Spleen (tissue), 13 donors: Measurements from ENCODE around the gene IKZF4. TPM values are rescaled to one million over a fixed set of nuclear protein-coding genes. Genes with fewer than 3 reads are reported as not detected.

Experiments
- DNase-seq: peaks from one replicate; pipeline ENCODE4 v3.0.0-alpha.2; 2020
- H3K27ac ChIP-seq, 8 donors: fragments of 200-600 bp; sonication (generic) in 7 of 8; 1 replicate in 4 of 8; 2 replicates in 4 of 8; pipeline versions ENCODE4 v1.5.0 to v1.8.0; 2016 to 2021; ENCODE audit warnings: inconsistent platforms in 4 of 8, mild to moderate bottlenecking in 4 of 8, moderate library complexity in 1 of 8
- H3K27me3 ChIP-seq, 7 donors: fragments of 200-600 bp; sonication (generic) in 6 of 7; replicated peaks in 1 of 7; 1 replicate in 4 of 7; 2 replicates in 3 of 7; pipeline versions ENCODE4 v1.5.0 to v1.8.0; 2016 to 2021; ENCODE audit warnings: inconsistent platforms in 3 of 7, mild to moderate bottlenecking in 1 of 7
- H3K36me3 ChIP-seq, 6 donors: fragments of 200-600 bp; sonication (generic) in 5 of 6; 1 replicate in 4 of 6; 2 replicates in 2 of 6; pipeline versions ENCODE4 v1.5.0 to v1.8.0; 2016 to 2021; ENCODE audit warnings: inconsistent platforms in 2 of 6
- H3K4me1 ChIP-seq, 6 donors: fragments of 200-600 bp; sonication (generic) in 5 of 6; 1 replicate in 3 of 6; 2 replicates in 3 of 6; pipeline versions ENCODE4 v1.5.0 to v1.8.0; 2016 to 2021; ENCODE audit warnings: inconsistent platforms in 3 of 6
- H3K4me3 ChIP-seq, 8 donors: fragments of 200-600 bp; sonication (generic) in 7 of 8; 1 replicate in 4 of 8; 2 replicates in 4 of 8; pipeline versions ENCODE4 v1.5.0 to v1.8.0; 2016 to 2021; ENCODE audit warnings: inconsistent platforms in 4 of 8, mild to moderate bottlenecking in 4 of 8, moderate library complexity in 2 of 8
- H3K9me3 ChIP-seq, 8 donors: fragments of 200-600 bp; sonication (generic) in 7 of 8; 1 replicate in 4 of 8; 2 replicates in 4 of 8; pipeline versions ENCODE4 v1.5.0 to v1.8.0; 2016 to 2021; ENCODE audit warnings: inconsistent platforms in 4 of 8
- POLR2A ChIP-seq, 3 donors: fragments of 450-650 bp; IDR thresholded peaks; one replicate each; pipeline ENCODE4 v1.5.1; 2017; ENCODE audit warnings: antibody characterized with exemption in 3 of 3, mild to moderate bottlenecking in 1 of 3
- POLR2AphosphoS5 ChIP-seq, 3 donors: sonication (generic); formaldehyde crosslinking; IDR thresholded peaks; one replicate each; pipeline ENCODE4 v1.5.1; 2017; ENCODE audit warnings: antibody characterized with exemption in 3 of 3
- WGBS, 5 donors: extraction: QIAGEN DNeasy Blood & Tissue Kit in 3 of 5; methylation state at CpG; one replicate each; pipeline versions ENCODE4 v1.1.5 to v1.1.7; 2013 to 2018; 5-methylcytosine and 5-hydroxymethylcytosine counted together
- intact Hi-C: fragments of 100-400 bp; cut with DNase I; formaldehyde crosslinking; loops from one replicate; pipeline ENCODE4 v1.15.0; 2023; ENCODE audit warnings: low total_unique reads
- long read RNA-seq, 2 donors: transcript quantifications; one replicate each; lab custom pipeline, GENCODE V29; 2026
- polyA plus RNA-seq, 3 donors: library from polyadenylated mRNA; stranded (reverse); fragments of 200-250 nt; gene quantifications; one replicate each; pipeline ENCODE4 v1.2.1, GENCODE V29; 2013
- total RNA-seq, 7 donors: library from RNA; depleted of rRNA in 3 of 7; stranded (reverse); fragments of >200 nt in 3 of 7; fragmentation: NEBNext Ultra II Directional in 4 of 7; extraction: Animal tissue kit (Norgen Biotek cat#: 25700) in 4 of 7; gene quantifications; one replicate each; pipeline versions ENCODE4 v1.1.0 to v1.2.1, GENCODE V29; 2016 to 2021
- TF ChIP-seq, protein P1 (sequence below), 11 experiments: fragments of 200-600 bp in 7 of 11; fragments of 450-650 bp in 4 of 11; sonication (generic) in 4 of 11; IDR thresholded peaks in 8 of 11; conservative IDR thresholded peaks in 3 of 11; 1 replicate in 7 of 11; 2 replicates in 4 of 11; pipeline versions ENCODE4 v1.4.0 to v1.8.0; 2016 to 2021; ENCODE audit warnings: antibody characterized with exemption in 11 of 11, inconsistent platforms in 4 of 11, mild to moderate bottlenecking in 1 of 11
- donor health status: healthy with polysubstance abuse.
- donor health status: DM: no; HTN: no; CAD: no; lungs with moderate emphysema.
- donor health status: DM: no; HTN: no; CAD: no.
- donor health status: Bipolar disorder and iron deficiency.
- donor health status: healthy.
- donor health status: DM: no; HTN: no; CAD: no.
- donor health status: DM: yes; HTN: yes; CAD: no.

IKZF4 gene
- 1 to 10 TPM; 3.1 to 9.3 (median 6.2) TPM for total RNA-seq
- 1 to 10 TPM in 2 of 3 donors, under 1 TPM in 1; 0.80 to 1.6 (median 1.4) TPM for polyA plus RNA-seq
- long read RNA-seq, donor 1, full-length matches to known transcripts = 2 of 2 reads
- long read RNA-seq, donor 1, partial matches to known transcripts = 0 of 2 reads
- long read RNA-seq, donor 1, other reads (novel, unspliced or antisense) = 0 of 2 reads
- long read RNA-seq, donor 2, partial matches to known transcripts = 0 of 1 reads
- long read RNA-seq, donor 2, other reads (novel, unspliced or antisense) = 0 of 1 reads

DNA sequence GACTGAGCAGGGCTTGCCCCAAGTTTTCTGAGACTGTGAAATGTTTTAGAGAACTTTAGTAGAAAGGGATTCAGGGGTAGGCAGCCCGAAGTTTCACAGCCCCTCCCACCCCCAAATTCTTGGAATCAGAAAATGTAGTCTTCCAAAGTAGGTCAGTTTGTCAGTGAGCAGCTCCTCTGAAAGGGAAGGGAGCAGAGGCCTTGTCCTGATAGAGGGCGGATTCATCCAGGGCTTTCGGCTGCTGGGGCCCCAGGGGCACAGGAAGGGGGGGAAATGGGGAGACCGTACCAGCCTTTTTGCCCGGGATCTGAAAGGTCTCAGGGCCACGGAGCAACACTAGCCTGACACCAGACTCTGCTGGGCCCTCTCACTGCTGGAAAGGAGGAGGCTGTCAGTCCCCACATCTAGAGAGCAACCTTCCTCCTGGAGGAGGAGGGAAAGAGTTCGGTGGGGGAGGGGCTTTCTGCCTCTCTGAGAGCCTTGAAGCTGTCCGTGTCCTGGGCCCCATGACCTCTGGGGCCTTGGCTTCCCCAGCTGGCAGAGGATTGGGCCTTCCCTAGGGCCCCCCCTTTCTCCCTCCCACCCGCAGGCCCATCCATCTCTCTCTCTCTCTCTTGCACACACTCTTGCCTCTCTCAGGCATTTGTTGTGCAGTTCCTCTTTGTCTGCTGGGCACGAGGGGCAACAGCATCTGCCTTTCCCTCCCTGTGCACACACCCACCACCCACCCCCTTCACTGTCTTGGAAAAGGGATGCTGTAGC lies at the start of gene IKZF4:
Gene IKZF4 (plus strand): TSS at position 621 of the 762 bp plus-strand sequence. CDS start 451 bp downstream, outside the sequence.
- H3K4me3 ChIP-seq = peak within 1 kb of the TSS in 6 of 8 donors; percentile 23 to 61 (median 26)
- TF ChIP-seq POLR2AphosphoS5 (IDR thresholded peaks at IDR 0.05) = no peak
- H3K27me3 ChIP-seq = no peaks in the 10 kb centered on the region
- H3K9me3 ChIP-seq = no peaks in the 10 kb centered on the region
- no peak for DNase-seq
- peaks cover 0 to 20% (median 0%) of the 10 kb centered on the region in 6 donors for H3K36me3 ChIP-seq
- intact Hi-C loops = no loop called here
- WGBS, 5 donors = 17 to 29% (median 18%) methylated on average over 6 to 10 of the region's 10 CpGs
- H3K4me1 ChIP-seq = peaks cover 5 to 37% (median 21%) of the 10 kb centered on the region in 6 donors
- H3K27ac ChIP-seq = peak within 1 kb of the TSS in 7 of 8 donors; percentile 36 to 73 (median 61)

DNA sequence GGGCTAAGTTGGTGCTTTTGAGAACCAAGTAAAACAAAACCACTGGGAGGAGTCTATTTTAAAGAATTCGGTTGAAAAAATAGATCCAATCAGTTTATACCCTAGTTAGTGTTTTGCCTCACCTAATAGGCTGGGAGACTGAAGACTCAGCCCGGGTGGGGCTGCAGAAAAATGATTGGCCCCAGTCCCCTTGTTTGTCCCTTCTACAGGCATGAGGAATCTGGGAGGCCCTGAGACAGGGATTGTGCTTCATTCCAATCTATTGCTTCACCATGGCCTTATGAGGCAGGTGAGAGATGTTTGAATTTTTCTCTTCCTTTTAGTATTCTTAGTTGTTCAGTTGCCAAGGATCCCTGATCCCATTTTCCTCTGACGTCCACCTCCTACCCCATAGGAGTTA lies 48.8 kb upstream of the IKZF4 start:
- TF ChIP-seq, protein P1, sequence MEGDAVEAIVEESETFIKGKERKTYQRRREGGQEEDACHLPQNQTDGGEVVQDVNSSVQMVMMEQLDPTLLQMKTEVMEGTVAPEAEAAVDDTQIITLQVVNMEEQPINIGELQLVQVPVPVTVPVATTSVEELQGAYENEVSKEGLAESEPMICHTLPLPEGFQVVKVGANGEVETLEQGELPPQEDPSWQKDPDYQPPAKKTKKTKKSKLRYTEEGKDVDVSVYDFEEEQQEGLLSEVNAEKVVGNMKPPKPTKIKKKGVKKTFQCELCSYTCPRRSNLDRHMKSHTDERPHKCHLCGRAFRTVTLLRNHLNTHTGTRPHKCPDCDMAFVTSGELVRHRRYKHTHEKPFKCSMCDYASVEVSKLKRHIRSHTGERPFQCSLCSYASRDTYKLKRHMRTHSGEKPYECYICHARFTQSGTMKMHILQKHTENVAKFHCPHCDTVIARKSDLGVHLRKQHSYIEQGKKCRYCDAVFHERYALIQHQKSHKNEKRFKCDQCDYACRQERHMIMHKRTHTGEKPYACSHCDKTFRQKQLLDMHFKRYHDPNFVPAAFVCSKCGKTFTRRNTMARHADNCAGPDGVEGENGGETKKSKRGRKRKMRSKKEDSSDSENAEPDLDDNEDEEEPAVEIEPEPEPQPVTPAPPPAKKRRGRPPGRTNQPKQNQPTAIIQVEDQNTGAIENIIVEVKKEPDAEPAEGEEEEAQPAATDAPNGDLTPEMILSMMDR (IDR thresholded peaks at IDR 0.05 in 8 of 11, conservative IDR thresholded peaks at IDR 0.05 in 3 of 11) = no peak
- TF ChIP-seq POLR2AphosphoS5 (IDR thresholded peaks at IDR 0.05) (no peak), POLR2A (IDR thresholded peaks at IDR 0.05) (no peak)
- no peaks in the 10 kb centered on the region for H3K9me3 ChIP-seq
- WGBS, 5 donors = 70 to 82% (median 78%) methylated on average over 3 of the region's 3 CpGs
- intact Hi-C loops = no loop called here
- no peak for DNase-seq
- peaks cover 29 to 67% (median 53%) of the 10 kb centered on the region in 6 donors for H3K4me1 ChIP-seq
- peak overlapping the region in 7 of 8 donors; percentile 89 to 97 (median 94) for H3K27ac ChIP-seq
- peaks cover 0 to 51% (median 2%) of the 10 kb centered on the region in 6 donors for H3K36me3 ChIP-seq
- no peaks in the 10 kb centered on the region for H3K27me3 ChIP-seq
- no peak overlapping the region for H3K4me3 ChIP-seq

DNA sequence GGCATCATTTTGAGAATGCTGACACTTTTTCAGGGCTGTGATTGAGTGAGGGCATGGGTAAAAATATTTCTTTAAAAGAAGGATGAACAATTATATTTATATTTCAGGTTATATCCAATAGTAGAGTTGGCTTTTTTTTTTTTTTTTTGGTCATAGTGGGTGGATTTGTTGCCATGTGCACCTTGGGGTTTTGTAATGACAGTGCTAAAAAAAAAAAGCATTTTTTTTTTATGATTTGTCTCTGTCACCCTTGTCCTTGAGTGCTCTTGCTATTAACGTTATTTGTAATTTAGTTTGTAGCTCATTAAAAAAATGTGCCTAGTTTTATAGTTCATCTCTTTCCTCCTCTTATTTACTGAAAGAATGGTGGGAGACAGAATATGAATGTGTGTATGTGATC lies 48.4 kb upstream of the IKZF4 start:
- TF ChIP-seq POLR2AphosphoS5 (IDR thresholded peaks at IDR 0.05) (no peak), POLR2A (IDR thresholded peaks at IDR 0.05) (no peak)
- TF ChIP-seq, protein P1 (IDR thresholded peaks at IDR 0.05 in 8 of 11, conservative IDR thresholded peaks at IDR 0.05 in 3 of 11) = no peak
- no peak for DNase-seq
- H3K36me3 ChIP-seq = peaks cover 0 to 54% (median 2%) of the 10 kb centered on the region in 6 donors
- H3K27me3 ChIP-seq = no peaks in the 10 kb centered on the region
- intact Hi-C loops = no loop called here
- H3K27ac ChIP-seq = peak overlapping the region; percentile 71 to 97 (median 94)
- no peaks in the 10 kb centered on the region for H3K9me3 ChIP-seq
- WGBS, 5 donors = 18 to 45% (median 33%) methylated on average over 1 of the region's 1 CpG
- peak overlapping the region in 7 of 8 donors; percentile 42 to 94 (median 75) for H3K4me3 ChIP-seq
- H3K4me1 ChIP-seq = peaks cover 25 to 67% (median 53%) of the 10 kb centered on the region in 6 donors

DNA sequence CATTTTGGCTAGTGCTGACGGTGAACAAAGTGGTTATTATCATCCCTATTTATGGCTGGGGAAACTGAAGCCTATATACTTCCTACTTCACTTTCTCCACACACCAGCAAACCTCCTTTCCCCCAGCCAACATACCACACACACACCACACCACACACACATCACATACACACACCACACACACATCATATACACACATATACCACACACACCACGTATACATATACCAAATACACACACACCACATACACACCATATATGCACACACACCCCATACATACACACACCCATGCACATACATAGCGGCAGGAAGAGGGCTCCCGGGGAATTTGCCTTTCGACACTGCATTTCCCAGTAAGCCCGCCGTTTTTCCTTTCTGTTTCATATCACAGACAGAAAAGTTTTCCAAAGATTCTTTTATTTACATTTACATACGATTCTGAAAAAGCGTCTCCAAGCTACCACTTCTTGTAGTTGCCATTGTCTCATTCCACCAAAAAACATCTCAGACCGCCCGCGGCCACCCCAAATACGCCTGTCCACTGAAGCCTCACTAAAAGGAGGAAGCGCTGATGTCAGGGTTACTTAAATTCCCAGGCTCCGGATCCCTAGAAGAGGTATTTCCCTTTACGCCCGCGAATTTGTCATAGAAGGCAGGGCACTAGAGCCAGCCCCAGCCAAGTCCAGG lies 47.8 kb upstream of the IKZF4 start:
- no peaks in the 10 kb centered on the region for H3K9me3 ChIP-seq
- TF ChIP-seq POLR2A (IDR thresholded peaks at IDR 0.05) (peak in 1 of 3 donors; percentile 86), POLR2AphosphoS5 (IDR thresholded peaks at IDR 0.05) (peak in 1 of 3 donors; percentile 89)
- TF ChIP-seq, protein P1 (IDR thresholded peaks at IDR 0.05 in 8 of 11, conservative IDR thresholded peaks at IDR 0.05 in 3 of 11) = no peak
- peak overlapping the region; percentile 71 to 97 (median 94) for H3K27ac ChIP-seq
- no peak for DNase-seq
- peaks cover 0 to 54% (median 2%) of the 10 kb centered on the region in 6 donors for H3K36me3 ChIP-seq
- intact Hi-C loops = no loop called here
- peaks cover 24 to 67% (median 52%) of the 10 kb centered on the region in 6 donors for H3K4me1 ChIP-seq
- no peaks in the 10 kb centered on the region for H3K27me3 ChIP-seq
- H3K4me3 ChIP-seq = peak overlapping the region; percentile 42 to 94 (median 66)
- 0 to 2% (median 1%) methylated on average over 18 of the region's 18 CpGs for WGBS, 5 donors
